GM19467 (cell line): ENCODE data around the gene COL5A1.

Experiments used
- ATAC-seq: cut with Tn5 transposase; IDR thresholded peaks from one replicate; pipeline ENCODE4 v1.9.1; 2021; ENCODE audit warnings: mild to moderate bottlenecking, moderate library complexity; ENCODE audit not compliant: unreplicated experiment

COL5A1 gene

GRCh38 chr9:134756098-134756497 lies 114.5 kb downstream of the COL5A1 start:
- no peak for ATAC-seq

GRCh38 chr9:134757216-134757975 lies 115.8 kb downstream of the COL5A1 start:
- ATAC-seq, result no peak

- no peak for ATAC-seq
These were observed 117.5 kb downstream of the COL5A1 start for GRCh38 chr9:134758949-134759607.

- no peak for ATAC-seq
These were observed 118.3 kb downstream of the COL5A1 start for GRCh38 chr9:134759913-134760312.

- ATAC-seq, result no peak
These were observed 119.3 kb downstream of the COL5A1 start for GRCh38 chr9:134760750-134761420.

GRCh38 chr9:134764473-134765269 lies 123.1 kb downstream of the COL5A1 start:
- ATAC-seq, result no peak

GRCh38 chr9:134765785-134766184 lies 124.2 kb downstream of the COL5A1 start:
- ATAC-seq, result no peak

GRCh38 chr9:134766587-134766986 lies 125.0 kb downstream of the COL5A1 start:
- ATAC-seq, result no peak

- no peak for ATAC-seq
These were observed 126.7 kb downstream of the COL5A1 start for GRCh38 chr9:134768332-134768708.

- ATAC-seq, result no peak
These were observed 127.2 kb downstream of the COL5A1 start for GRCh38 chr9:134768709-134769351.

GRCh38 chr9:134770972-134771971 lies 129.7 kb downstream of the COL5A1 start:
- ATAC-seq, result no peak

- no peak for ATAC-seq
These were observed 130.7 kb downstream of the COL5A1 start for GRCh38 chr9:134772331-134772730.

GRCh38 chr9:134773842-134774241 lies 132.2 kb downstream of the COL5A1 start:
- ATAC-seq, result no peak

- ATAC-seq, result no peak
These were observed 132.8 kb downstream of the COL5A1 start for GRCh38 chr9:134774410-134774809.

GRCh38 chr9:134775081-134775951 lies 133.7 kb downstream of the COL5A1 start:
- no peak for ATAC-seq

- ATAC-seq, result no peak
These were observed 134.6 kb downstream of the COL5A1 start for GRCh38 chr9:134776080-134776796.

- no peak for ATAC-seq
These were observed 135.6 kb downstream of the COL5A1 start for GRCh38 chr9:134777153-134777552.

- no peak for ATAC-seq
These were observed 136.6 kb downstream of the COL5A1 start for GRCh38 chr9:134778156-134778555.
